Nephron progenitor cell (in vitro differentiated cells): ENCODE data around the gene DUOX1.

Source experiments
- DNase-seq: peaks from one replicate; pipeline ENCODE4 v3.0.0; 2021
- H3K27ac Mint-ChIP-seq: 2 replicates; pipeline ENCODE4 v1.8.0; 2021; ENCODE audit warnings: mild to moderate bottlenecking, moderate library complexity, mixed read lengths
- H3K27me3 Mint-ChIP-seq: 2 replicates; pipeline ENCODE4 v1.8.0; 2021; ENCODE audit warnings: mild to moderate bottlenecking, low read depth, mixed read lengths; ENCODE audit not compliant: poor library complexity
- H3K36me3 Mint-ChIP-seq: 2 replicates; pipeline ENCODE4 v1.8.0; 2021; ENCODE audit warnings: low read depth, mixed read lengths
- H3K4me1 Mint-ChIP-seq: 2 replicates; pipeline ENCODE4 v1.8.0; 2021; ENCODE audit warnings: mixed read lengths
- H3K4me3 Mint-ChIP-seq: 2 replicates; pipeline ENCODE4 v1.8.0; 2021; ENCODE audit warnings: mild to moderate bottlenecking, moderate library complexity, mixed read lengths
- H3K9me3 Mint-ChIP-seq: 2 replicates; pipeline ENCODE4 v1.8.0; 2021; ENCODE audit warnings: mild to moderate bottlenecking, moderate library complexity, mixed read lengths
- CTCF ChIP-seq: fragments of 200-600 bp; sonication (generic); IDR thresholded peaks from 2 replicates; pipeline ENCODE4 v1.5.0; 2021; ENCODE audit warnings: antibody characterized with exemption

The DUOX1 gene

GRCh38 chr15:45093622-45094357 is 36.0 kb upstream of the DUOX1 start:
- no peak overlapping the region for H3K4me3 Mint-ChIP-seq
- no peak for DNase-seq
- H3K27me3 Mint-ChIP-seq, result peaks cover 74% of the 10 kb centered on the region
- H3K36me3 Mint-ChIP-seq, result no peaks in the 10 kb centered on the region
- H3K9me3 Mint-ChIP-seq, result no peaks in the 10 kb centered on the region
- H3K4me1 Mint-ChIP-seq, result peaks cover 11% of the 10 kb centered on the region
- no peak overlapping the region for H3K27ac Mint-ChIP-seq
- no peak for TF ChIP-seq CTCF

DNA sequence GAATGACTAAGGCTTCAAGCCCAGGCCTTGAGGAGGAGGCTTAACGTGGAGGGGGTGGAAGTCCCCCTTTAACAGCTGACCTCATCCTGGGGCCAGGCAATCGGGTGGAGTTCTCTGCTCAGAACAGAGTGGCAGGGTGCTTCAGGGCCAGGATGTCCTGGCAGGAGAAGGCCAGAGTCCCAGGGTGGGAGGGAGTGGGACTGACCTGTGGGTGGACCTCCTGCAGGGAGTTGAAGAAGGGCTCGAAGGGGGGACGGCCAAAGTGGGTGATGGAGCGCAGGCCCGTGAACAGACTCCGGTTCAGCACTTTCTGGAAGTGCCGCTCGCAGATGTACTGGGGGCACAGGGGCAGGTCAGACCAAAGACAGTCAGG is 35.5 kb upstream of the DUOX1 start:
- DNase-seq, result no peak
- Mint-ChIP-seq H3K27me3 (peaks cover 69% of the 10 kb centered on the region), H3K27ac (no peak overlapping the region), H3K4me3 (no peak overlapping the region), H3K4me1 (peaks cover 6% of the 10 kb centered on the region), H3K9me3 (no peaks in the 10 kb centered on the region), H3K36me3 (no peaks in the 10 kb centered on the region)
- no peak for TF ChIP-seq CTCF

DNA sequence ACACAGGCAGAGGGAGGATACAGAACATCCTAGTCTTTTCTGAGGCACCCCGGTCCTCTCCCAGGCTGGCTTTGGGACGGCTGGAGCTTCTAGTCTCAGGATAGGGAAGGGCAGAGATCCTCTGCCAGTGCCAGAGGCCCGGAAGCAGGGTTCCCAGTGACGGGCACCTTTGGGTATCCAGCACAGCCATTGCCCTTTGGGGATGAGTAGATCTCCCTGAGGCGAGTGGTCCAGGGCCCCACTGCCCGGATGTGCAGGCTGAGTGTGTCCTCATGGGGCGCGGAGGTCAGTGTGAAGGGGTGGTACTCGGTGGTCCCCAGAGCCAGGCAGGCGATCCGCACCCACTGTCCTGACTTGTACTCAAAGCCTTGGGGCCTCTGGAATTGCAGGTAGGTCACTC is 34.1 kb upstream of the DUOX1 start:
- DNase-seq, result no peak
- no peak for TF ChIP-seq CTCF
- no peaks in the 10 kb centered on the region for H3K4me1 Mint-ChIP-seq
- no peak overlapping the region for H3K27ac Mint-ChIP-seq
- H3K4me3 Mint-ChIP-seq, result no peak overlapping the region
- H3K27me3 Mint-ChIP-seq, result peaks cover 64% of the 10 kb centered on the region
- H3K9me3 Mint-ChIP-seq, result no peaks in the 10 kb centered on the region
- no peaks in the 10 kb centered on the region for H3K36me3 Mint-ChIP-seq

- H3K27ac Mint-ChIP-seq, result no peak overlapping the region
- H3K4me3 Mint-ChIP-seq, result no peak overlapping the region
- H3K27me3 Mint-ChIP-seq, result peaks cover 60% of the 10 kb centered on the region
- DNase-seq, result no peak
- H3K4me1 Mint-ChIP-seq, result no peaks in the 10 kb centered on the region
- no peaks in the 10 kb centered on the region for H3K36me3 Mint-ChIP-seq
- H3K9me3 Mint-ChIP-seq, result no peaks in the 10 kb centered on the region
- TF ChIP-seq CTCF, result no peak
Measured at GRCh38 chr15:45097466-45097865, 32.3 kb upstream of the DUOX1 start.

- no peak for DNase-seq
- no peak for TF ChIP-seq CTCF
- peaks cover 53% of the 10 kb centered on the region for H3K27me3 Mint-ChIP-seq
- H3K4me3 Mint-ChIP-seq, result no peak overlapping the region
- H3K27ac Mint-ChIP-seq, result no peak overlapping the region
- no peaks in the 10 kb centered on the region for H3K9me3 Mint-ChIP-seq
- H3K4me1 Mint-ChIP-seq, result no peaks in the 10 kb centered on the region
- no peaks in the 10 kb centered on the region for H3K36me3 Mint-ChIP-seq
Measured at GRCh38 chr15:45099549-45100165, 30.1 kb upstream of the DUOX1 start.
